HepG2 (cell line): Measurements from ENCODE around the gene TTK. TPM values are rescaled to one million over a fixed set of nuclear protein-coding genes. Genes with fewer than 3 reads are reported as not detected.
"Not testable (repeated sequence)": the region's sequence is repeated elsewhere in the genome, so short reads cannot be mapped to it uniquely, and the experiment has no call there.

Source experiments
- ATAC-seq: fragments of 200-7000 bp; cut with Tn5 transposase; 3 replicates; pipeline ENCODE4 v1.9.1; 2020; ENCODE audit warnings: mild to moderate bottlenecking, moderate library complexity
- BruUV-seq: library from RNA; stranded (reverse); fragments of 400-500 nt; replicated peaks from 2 replicates; lab custom pipeline; 2021; lab: Mats Ljungman, UMichigan
- CTCF ChIA-PET: fragments of 300-600 bp; formaldehyde crosslinking; extraction: SDS; loops from one replicate; lab custom pipeline; 2021; ENCODE audit warnings: low total read pairs, inconsistent platforms, low intra/inter-chr PET ratio; lab: Yijun Ruan, JAX
- POLR2A ChIA-PET: fragments of 350-600 bp; sonication (Branson Sonifier 250); formaldehyde crosslinking; loops from one replicate; lab custom pipeline; 2020; ENCODE audit warnings: antibody characterized with exemption, inconsistent platforms; lab: Yijun Ruan, JAX
- DNase-seq: peaks from one replicate; pipeline ENCODE4 v3.0.0-alpha.2; 2015; ENCODE audit warnings: low spot score
- FAIRE-seq: peaks from 3 replicates; lab custom pipeline; 2011; peaks lifted over from hg19 to GRCh38; lab: Jason Lieb, UNC
- H2AFZ ChIP-seq: one replicate; pipeline ENCODE4 v1.6.1; 2011; ENCODE audit warnings: low read length, inconsistent platforms
- H3K27ac ChIP-seq: fragments of 300-600 bp; 3 replicates; pipeline ENCODE4 v1.8.0; 2011; ENCODE audit warnings: mixed run types, mild to moderate bottlenecking, mixed read lengths, low read length, inconsistent platforms; ENCODE audit not compliant: insufficient read depth; ENCODE audit errors: extremely low read length
- H3K27me3 ChIP-seq, 2 experiments: fragments of 200-600 bp in 1 of 2; 2 replicates in 1 of 2; 3 replicates in 1 of 2; pipeline versions ENCODE4 v1.6.0 to v1.8.0; 2011; ENCODE audit warnings: low read length in 2 of 2, mild to moderate bottlenecking in 2 of 2, moderate library complexity in 2 of 2, inconsistent platforms in 1 of 2; ENCODE audit not compliant: insufficient read depth in 2 of 2, control insufficient read depth in 1 of 2
- H3K36me3 ChIP-seq, 2 experiments: fragments of 200-600 bp in 1 of 2; replicated peaks in 1 of 2; 2 replicates in 1 of 2; 3 replicates in 1 of 2; pipeline versions ENCODE4 v1.5.1 to v1.8.0; 2011; ENCODE audit warnings: low read length in 2 of 2, inconsistent platforms in 1 of 2; ENCODE audit not compliant: insufficient read depth in 2 of 2, control insufficient read depth in 1 of 2
- H3K4me1 ChIP-seq: 2 replicates; pipeline ENCODE4 v1.5.1; 2012; ENCODE audit warnings: low read length, inconsistent platforms; ENCODE audit not compliant: insufficient read depth
- H3K4me2 ChIP-seq: 2 replicates; pipeline ENCODE4 v1.6.0; 2011; ENCODE audit warnings: low read depth, low read length, inconsistent platforms
- H3K4me3 ChIP-seq, 3 experiments: fragments of 200-600 bp in 1 of 3; sonication (generic), shearing (Covaris generic) in 1 of 3; replicated peaks in 1 of 3; 2 replicates each; pipeline ENCODE4 v1.5.1; 2011 to 2016; ENCODE audit warnings: low read length in 3 of 3, inconsistent platforms in 2 of 3, low read depth in 2 of 3, mild to moderate bottlenecking in 2 of 3, control low read depth in 1 of 3, mixed read lengths in 1 of 3; ENCODE audit not compliant: insufficient read depth in 1 of 3
- H3K79me2 ChIP-seq: one replicate; pipeline ENCODE4 v1.6.1; 2011; ENCODE audit warnings: low read length, inconsistent platforms; ENCODE audit not compliant: insufficient read depth
- H3K9ac ChIP-seq: 2 replicates; pipeline ENCODE4 v1.6.0; 2011; ENCODE audit warnings: mild to moderate bottlenecking, low read depth, low read length, inconsistent platforms; ENCODE audit not compliant: insufficient read depth
- H3K9me3 ChIP-seq: 2 replicates; pipeline ENCODE4 v1.5.1; 2012; ENCODE audit warnings: mild to moderate bottlenecking, low read length
- H4K20me1 ChIP-seq: 2 replicates; pipeline ENCODE4 v1.6.0; 2011; ENCODE audit warnings: inconsistent platforms, mild to moderate bottlenecking, low read length, moderate library complexity; ENCODE audit not compliant: insufficient read depth
- IRF2 ChIP-seq: IDR thresholded peaks from 2 replicates; pipeline ENCODE4 v1.6.1; 2018; ENCODE audit warnings: missing genetic modification reagents, missing compliant biosample characterization
- MAFF ChIP-seq: IDR thresholded peaks from 2 replicates; pipeline ENCODE4 v1.6.1; 2011; ENCODE audit warnings: low read depth, low read length, improper control_type of control experiment
- MAFK ChIP-seq, 2 experiments: IDR thresholded peaks in 1 of 2; conservative IDR thresholded peaks in 1 of 2; 2 replicates each; pipeline ENCODE4 v1.6.1; 2011; ENCODE audit warnings: improper control_type of control experiment in 2 of 2, low read length in 2 of 2
- MED8 ChIP-seq: sonication (generic); formaldehyde crosslinking; IDR thresholded peaks from 2 replicates; pipeline ENCODE4 v1.8.1; 2023; ENCODE audit warnings: mild to moderate bottlenecking, missing genetic modification reagents; ENCODE audit not compliant: insufficient replicate concordance
- SRSF1 ChIP-seq: fragments of 200-400 bp; formaldehyde crosslinking; optimal IDR thresholded peaks from 2 replicates; pipeline ENCODE3; 2017; ENCODE audit warnings: mild to moderate bottlenecking, low read depth, low read length, moderate library complexity
- WGBS: methylation state at CpG from one replicate; pipeline ENCODE4 v1.1.6; 2017; ENCODE audit warnings: low lambda C conversion rate; 5-methylcytosine and 5-hydroxymethylcytosine counted together
- in situ Hi-C: cut with HindIII; loops from 2 replicates; pipeline ENCODE4 v1.10.0; 2017; ENCODE audit warnings: low pct_unique_long_range_greater_than_20kb; ENCODE audit not compliant: extremely low pct_ligation_motif_present
- intact Hi-C: fragments of 100-400 bp; cut with micrococcal nuclease; formaldehyde crosslinking; loops from one replicate; pipeline ENCODE4 v1.10.0; 2022; ENCODE audit not compliant: unreplicated experiment
- polyA plus RNA-seq, 8 experiments: library from polyadenylated mRNA; depleted of rRNA in 3 of 8; stranded (reverse) in 7 of 8; unstranded in 1 of 8; fragments of >200 nt; fragmentation: Illumina TruSeq in 4 of 8; extraction: Trizol in 4 of 8; gene quantifications; 2 replicates each; pipeline versions ENCODE4 v1.2.1 to v1.2.3, GENCODE V29; 2011 to 2016; ENCODE audit warnings: low read depth in 4 of 8, missing spikeins in 1 of 8, mixed read lengths in 1 of 8; ENCODE audit not compliant: insufficient read depth in 1 of 8
- total RNA-seq, 5 experiments: library from RNA; depleted of rRNA; stranded (reverse); fragments of >200 nt; fragmentation: Illumina TruSeq; extraction: Trizol; gene quantifications; 2 replicates each; pipeline ENCODE4 v1.2.3, GENCODE V29; 2016; ENCODE audit warnings: low read depth in 1 of 5
- TF ChIP-seq, protein P1 (sequence below): sonication (generic); formaldehyde crosslinking; IDR thresholded peaks from 2 replicates; pipeline ENCODE4 v1.4.0; 2020; ENCODE audit warnings: missing genetic modification reagents, borderline replicate concordance
- TF ChIP-seq, protein P2 (sequence below): sonication (generic); formaldehyde crosslinking; IDR thresholded peaks from 2 replicates; pipeline ENCODE4 v1.4.0; 2020; ENCODE audit warnings: missing genetic modification reagents
- TF ChIP-seq, protein P3 (sequence below): sonication (generic); formaldehyde crosslinking; IDR thresholded peaks from 2 replicates; pipeline ENCODE4 v1.4.0; 2020; ENCODE audit warnings: missing genetic modification reagents, borderline replicate concordance

TTK gene
- total and polyA plus RNA-seq, 2 of the 13 experiments (the other 11 are each of a cell fraction or from before 2014, with no cell fraction given): 8.6 to 33.2 TPM

GRCh38 chr6:80029470-80029869 lies 25.0 kb downstream of the TTK start (continued):
- TF ChIP-seq, protein P1, sequence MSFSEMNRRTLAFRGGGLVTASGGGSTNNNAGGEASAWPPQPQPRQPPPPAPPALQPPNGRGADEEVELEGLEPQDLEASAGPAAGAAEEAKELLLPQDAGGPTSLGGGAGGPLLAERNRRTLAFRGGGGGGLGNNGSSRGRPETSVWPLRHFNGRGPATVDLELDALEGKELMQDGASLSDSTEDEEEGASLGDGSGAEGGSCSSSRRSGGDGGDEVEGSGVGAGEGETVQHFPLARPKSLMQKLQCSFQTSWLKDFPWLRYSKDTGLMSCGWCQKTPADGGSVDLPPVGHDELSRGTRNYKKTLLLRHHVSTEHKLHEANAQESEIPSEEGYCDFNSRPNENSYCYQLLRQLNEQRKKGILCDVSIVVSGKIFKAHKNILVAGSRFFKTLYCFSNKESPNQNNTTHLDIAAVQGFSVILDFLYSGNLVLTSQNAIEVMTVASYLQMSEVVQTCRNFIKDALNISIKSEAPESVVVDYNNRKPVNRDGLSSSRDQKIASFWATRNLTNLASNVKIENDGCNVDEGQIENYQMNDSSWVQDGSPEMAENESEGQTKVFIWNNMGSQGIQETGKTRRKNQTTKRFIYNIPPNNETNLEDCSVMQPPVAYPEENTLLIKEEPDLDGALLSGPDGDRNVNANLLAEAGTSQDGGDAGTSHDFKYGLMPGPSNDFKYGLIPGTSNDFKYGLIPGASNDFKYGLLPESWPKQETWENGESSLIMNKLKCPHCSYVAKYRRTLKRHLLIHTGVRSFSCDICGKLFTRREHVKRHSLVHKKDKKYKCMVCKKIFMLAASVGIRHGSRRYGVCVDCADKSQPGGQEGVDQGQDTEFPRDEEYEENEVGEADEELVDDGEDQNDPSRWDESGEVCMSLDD (CRISPR knock-in tag): no peak

DNA sequence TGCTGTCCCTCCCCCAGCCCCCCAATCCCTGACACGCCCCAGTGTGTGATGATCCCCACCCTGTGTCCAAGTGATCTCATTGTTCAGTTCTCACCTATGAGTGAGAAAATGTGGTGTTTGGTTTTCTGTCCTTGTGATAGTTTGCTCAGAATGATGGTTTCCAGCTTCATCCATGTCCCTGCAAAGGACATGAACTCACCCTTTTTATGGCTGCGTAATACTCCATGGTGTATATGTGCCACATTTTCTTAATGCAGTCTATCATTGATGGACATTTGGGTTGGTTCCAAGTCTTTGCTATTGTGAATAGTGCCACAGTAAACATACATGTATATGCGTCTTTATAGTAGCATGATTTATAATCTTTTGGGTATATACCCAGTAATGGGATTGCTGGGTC lies 43.8 kb downstream of the TTK start:
- in situ Hi-C loops, intact Hi-C loops, POLR2A ChIA-PET, H3K4me1 ChIP-seq, H3K4me2 ChIP-seq, H3K9ac ChIP-seq, H2AFZ ChIP-seq, DNase-seq, H3K27ac ChIP-seq, H4K20me1 ChIP-seq, H3K79me2 ChIP-seq, H3K9me3 ChIP-seq, CTCF ChIA-PET, FAIRE-seq, H3K36me3 ChIP-seq, H3K27me3 ChIP-seq, BruUV-seq, H3K4me3 ChIP-seq, ATAC-seq: not testable (repeated sequence)
- WGBS: 96% methylated on average over 3 of the region's 3 CpGs

DNA sequence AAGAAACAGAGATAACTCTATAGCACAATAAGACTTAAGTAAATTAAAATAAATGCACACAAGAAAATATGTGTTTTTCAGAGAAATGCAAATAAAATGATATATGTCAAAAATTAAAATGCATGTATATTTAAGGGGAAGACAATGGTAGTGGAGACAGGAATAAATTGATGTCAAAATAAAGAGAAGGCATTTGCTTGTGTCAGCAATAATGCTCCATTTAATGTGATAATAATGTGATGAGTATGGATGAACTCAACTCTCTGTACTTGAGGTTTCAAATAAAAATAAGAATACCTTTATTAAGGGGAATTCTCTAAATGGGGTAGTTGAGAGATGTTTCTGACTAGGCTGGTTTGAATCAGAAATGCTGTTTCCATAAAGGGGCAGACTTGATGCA lies 56.3 kb downstream of the TTK start:
- CTCF ChIA-PET: no interaction called here

GRCh38 chr6:80068146-80068545 lies 63.7 kb downstream of the TTK start:
- in situ Hi-C loops, H3K27ac ChIP-seq, CTCF ChIA-PET, H3K4me1 ChIP-seq, H3K9me3 ChIP-seq, H3K79me2 ChIP-seq, intact Hi-C loops, DNase-seq, H3K4me3 ChIP-seq, H4K20me1 ChIP-seq, BruUV-seq, POLR2A ChIA-PET, H3K4me2 ChIP-seq, H3K9ac ChIP-seq, ATAC-seq, H3K36me3 ChIP-seq, H2AFZ ChIP-seq, H3K27me3 ChIP-seq: not testable (repeated sequence)
- WGBS: 19% methylated on average over 5 of the region's 7 CpGs
- FAIRE-seq: peak; percentile 48

More for the DNA sequence above, 56.3 kb downstream of the TTK start:
- no peaks in the 10 kb centered on the region for H4K20me1 ChIP-seq
- TF ChIP-seq IRF2 (CRISPR knock-in tag) (no peak), SRSF1 (no peak), MED8 (no peak), MAFK (conservative IDR thresholded peaks at IDR 0.05 in 1 of 2, IDR thresholded peaks at IDR 0.05 in 1 of 2; ENCODE audit: low read length in 2 of 2) (peak; percentile 75 to 87; a peak in 3 of 4 replicates), MAFF (peak; percentile 85)
- TF ChIP-seq, protein P2, sequence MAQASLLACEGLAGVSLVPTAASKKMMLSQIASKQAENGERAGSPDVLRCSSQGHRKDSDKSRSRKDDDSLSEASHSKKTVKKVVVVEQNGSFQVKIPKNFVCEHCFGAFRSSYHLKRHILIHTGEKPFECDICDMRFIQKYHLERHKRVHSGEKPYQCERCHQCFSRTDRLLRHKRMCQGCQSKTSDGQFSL (CRISPR knock-in tag): no peak
- TF ChIP-seq, protein P3, sequence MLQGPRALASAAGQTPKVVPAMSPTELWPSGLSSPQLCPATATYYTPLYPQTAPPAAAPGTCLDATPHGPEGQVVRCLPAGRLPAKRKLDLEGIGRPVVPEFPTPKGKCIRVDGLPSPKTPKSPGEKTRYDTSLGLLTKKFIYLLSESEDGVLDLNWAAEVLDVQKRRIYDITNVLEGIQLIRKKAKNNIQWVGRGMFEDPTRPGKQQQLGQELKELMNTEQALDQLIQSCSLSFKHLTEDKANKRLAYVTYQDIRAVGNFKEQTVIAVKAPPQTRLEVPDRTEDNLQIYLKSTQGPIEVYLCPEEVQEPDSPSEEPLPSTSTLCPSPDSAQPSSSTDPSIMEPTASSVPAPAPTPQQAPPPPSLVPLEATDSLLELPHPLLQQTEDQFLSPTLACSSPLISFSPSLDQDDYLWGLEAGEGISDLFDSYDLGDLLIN (CRISPR knock-in tag): no peak
- in situ Hi-C loops: no loop called here
- no peaks in the 10 kb centered on the region for H3K4me1 ChIP-seq
- DNase-seq (no peak), ATAC-seq (no peak), FAIRE-seq (no peak)
- H3K9me3 ChIP-seq: no peaks in the 10 kb centered on the region
- H3K4me3 ChIP-seq: no peak overlapping the region
- no peaks in the 10 kb centered on the region for H3K79me2 ChIP-seq
- intact Hi-C loops: no loop called here
- H3K4me2 ChIP-seq: no peak overlapping the region
- H3K27me3 ChIP-seq: no peaks in the 10 kb centered on the region
- no peak overlapping the region for H3K9ac ChIP-seq
- no peak overlapping the region for H3K27ac ChIP-seq
- BruUV-seq: no TSS peak
- H3K36me3 ChIP-seq: no peaks in the 10 kb centered on the region
- no peak overlapping the region for H2AFZ ChIP-seq
- POLR2A ChIA-PET: no interaction called here
